ENCODE data around the gene TMEM123. TPM values are rescaled to one million over a fixed set of nuclear protein-coding genes. Genes with fewer than 3 reads are reported as not detected.
"Not testable (repeated sequence)": the region's sequence is repeated elsewhere in the genome, so short reads cannot be mapped to it uniquely, and the experiment has no call there.

The TMEM123 gene
- total and polyA plus RNA-seq, 2 of the 4 experiments (the other 2 are of a cell fraction): 96.9 to 127 TPM

DNA sequence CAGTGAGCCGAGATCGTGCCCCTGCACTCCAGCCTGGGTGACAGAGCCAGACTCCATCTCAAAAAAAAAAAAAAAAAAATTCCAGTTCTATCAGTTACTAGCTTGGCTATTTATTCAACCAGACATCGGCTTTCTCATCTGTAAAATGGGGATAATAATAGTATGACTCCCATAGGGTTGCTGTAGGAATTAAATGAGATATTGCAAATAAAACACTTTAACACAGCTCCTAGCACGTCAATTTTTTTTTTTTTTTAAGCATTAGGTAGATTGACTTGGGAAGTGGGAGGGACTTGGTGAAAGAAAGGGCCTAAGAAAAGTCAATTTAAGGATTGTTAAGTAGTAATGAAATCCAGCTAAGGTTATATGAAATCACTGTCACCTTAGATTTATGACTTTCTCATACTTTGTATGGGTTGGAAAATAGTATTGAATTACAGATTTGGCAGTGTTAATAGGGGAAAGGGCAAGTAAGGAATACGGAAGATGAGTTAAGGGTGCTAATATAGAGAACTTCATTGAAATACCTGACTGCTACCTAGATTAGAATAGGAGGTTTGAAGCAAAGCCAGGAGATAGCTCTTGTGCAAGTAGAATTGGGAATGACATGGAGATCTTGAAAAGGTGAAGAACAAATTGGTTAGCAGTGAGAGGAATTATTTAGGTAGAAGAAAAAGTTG is 76.7 kb downstream of the TMEM123 start:
- ATAC-seq (ENCODE audit: low read depth) (no peak), DNase-seq (no peak)
- H3K18ac ChIP-seq (ENCODE audit: low read depth, low read length): no peak overlapping the region
- H3K27ac ChIP-seq (ENCODE audit: insufficient read depth, low read length): no peak overlapping the region
- H2BK5ac ChIP-seq (ENCODE audit: low read depth, low read length, poor library complexity, severe bottlenecking): no peak overlapping the region
- dilution Hi-C loops (cut with HindIII; ENCODE audit: low sequenced_read_pairs, unreplicated experiment): no loop called here
- H4K91ac ChIP-seq (ENCODE audit: insufficient read depth, low read depth, low read length): no peak overlapping the region
- no peak overlapping the region for H3K9ac ChIP-seq (ENCODE audit: low read depth, low read length)
- H3K9me3 ChIP-seq (ENCODE audit: control insufficient read depth, insufficient read depth, low read length): no peaks in the 10 kb centered on the region
- H3K27me3 ChIP-seq (ENCODE audit: control insufficient read depth, insufficient read depth, low read length): no peaks in the 10 kb centered on the region
- H2AK5ac ChIP-seq (ENCODE audit: low read depth, low read length): no peak overlapping the region
- TF ChIP-seq RFX5 (IDR thresholded peaks at IDR 0.05; ENCODE audit: low read depth, low read length): no peak
- TF ChIP-seq CEBPB (IDR thresholded peaks at IDR 0.05; ENCODE audit: low read depth, low read length): no peak
- no peak for TF ChIP-seq CHD1 (IDR thresholded peaks at IDR 0.05; ENCODE audit: low read depth, low read length)
- TF ChIP-seq RCOR1 (IDR thresholded peaks at IDR 0.05; ENCODE audit: insufficient replicate concordance, low read length): no peak
- H2BK15ac ChIP-seq (ENCODE audit: low read depth, low read length): no peak overlapping the region
- H2AFZ ChIP-seq (replicated peaks; ENCODE audit: low read length, poor library complexity): no peak overlapping the region
- H4K20me1 ChIP-seq (ENCODE audit: insufficient read depth, low read length): peaks cover 14% of the 10 kb centered on the region; the same call in 1 of the 2 replicates
- H3K4me2 ChIP-seq (ENCODE audit: low read depth, low read length): no peak overlapping the region
- H3K4me3 ChIP-seq (ENCODE audit: insufficient read depth, low read depth, low read length): no peak overlapping the region
- no peak overlapping the region for H4K5ac ChIP-seq (ENCODE audit: low read depth, low read length)
- peaks cover 8% of the 10 kb centered on the region for H3K9me1 ChIP-seq (ENCODE audit: insufficient read depth, low read length)
- no peak overlapping the region for H4K8ac ChIP-seq (ENCODE audit: low read depth in 2 of 2, low read length in 2 of 2)
- ChIA-PET POLR2A (ENCODE audit: unreplicated experiment) (interaction anchor here (0.6 kb wide), 1 partner anchor 40 kb away, joined by 4 read pairs; no protein-coding TSS in a partner anchor), CTCF (no interaction called here)
- no TSS peak for BruUV-seq (replicated peaks)
- no peak overlapping the region for H2BK20ac ChIP-seq (ENCODE audit: low read depth, low read length)
- H3K79me1 ChIP-seq (ENCODE audit: low read depth in 1 of 2, low read length in 2 of 2): peaks cover 16 to 42% of the 10 kb centered on the region in 2 experiments
- intact Hi-C loops (cut with micrococcal nuclease): no loop called here
- H2AK9ac ChIP-seq (replicated peaks; ENCODE audit: low read depth, low read length, poor library complexity): no peak overlapping the region
- H3K23ac ChIP-seq (ENCODE audit: low read depth, low read length): no peak overlapping the region
- no peak overlapping the region for H3K56ac ChIP-seq (ENCODE audit: extremely low read depth, insufficient read depth, low read length)
- WGBS, 2 experiments (ENCODE audit: extremely low coverage in 2 of 2, insufficient read length in 1 of 2): no CpG with 5 or more reads among the region's 5 CpGs
- no peak overlapping the region for H2BK120ac ChIP-seq (ENCODE audit: low read depth, low read length)
- H3K4me1 ChIP-seq (ENCODE audit: control insufficient read depth, insufficient read depth, low read length): peaks cover 4% of the 10 kb centered on the region; the same call in 1 of the 2 replicates
- H3K36me3 ChIP-seq (ENCODE audit: control insufficient read depth, insufficient read depth, low read length): peaks cover 25% of the 10 kb centered on the region
- no peak overlapping the region for H3K4ac ChIP-seq (ENCODE audit: low read depth, low read length)
- in situ Hi-C loops (cut with MboI; ENCODE audit: low sequenced_read_pairs): loop anchor here (25.0 kb wide), 1 partner anchor 89 kb away; no protein-coding TSS in a partner anchor
- H3K14ac ChIP-seq (replicated peaks; ENCODE audit: low read depth, low read length): no peak overlapping the region

DNA sequence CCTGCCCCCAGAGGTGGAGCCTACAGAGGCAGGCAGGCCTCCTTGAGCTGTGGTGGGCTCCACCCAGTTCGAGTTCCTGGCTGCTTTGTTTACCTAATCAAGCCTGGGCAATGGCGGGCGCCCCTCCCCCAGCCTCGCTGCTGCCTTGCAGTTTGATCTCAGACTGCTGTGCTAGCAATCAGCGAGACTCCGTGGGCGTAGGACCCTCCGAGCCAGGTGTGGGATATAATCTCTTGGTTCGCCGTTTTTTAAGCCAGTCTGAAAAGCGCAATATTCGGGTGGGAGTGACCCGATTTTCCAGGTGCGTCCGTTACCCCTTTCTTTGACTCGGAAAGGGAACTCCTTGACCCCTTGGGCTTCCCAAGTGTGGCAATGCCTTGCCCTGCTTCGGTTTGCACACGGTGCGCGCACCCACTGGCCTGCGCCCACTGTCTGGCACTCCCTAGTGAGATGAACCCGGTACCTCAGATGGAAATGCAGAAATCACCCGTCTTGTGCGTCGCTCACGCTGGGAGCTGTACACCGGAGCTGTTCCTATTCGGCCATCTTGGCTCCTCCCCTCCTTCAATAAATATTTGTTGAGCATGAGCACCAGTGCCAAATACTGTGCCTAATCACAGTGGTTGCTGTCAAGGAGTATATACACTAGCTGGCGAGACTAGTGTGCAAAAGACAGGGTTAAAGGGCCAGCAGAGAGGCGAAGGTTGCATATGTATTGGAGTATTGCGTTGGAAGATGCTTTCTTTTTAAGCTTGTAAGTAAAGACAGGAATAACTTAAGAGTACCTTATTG is 77.7 kb downstream of the TMEM123 start:
- H3K4ac ChIP-seq (ENCODE audit: low read depth, low read length); intact Hi-C loops (cut with micrococcal nuclease); H3K4me3 ChIP-seq (ENCODE audit: insufficient read depth, low read depth, low read length); H2AK9ac ChIP-seq (replicated peaks; ENCODE audit: low read depth, low read length, poor library complexity); ATAC-seq (ENCODE audit: low read depth); H3K23ac ChIP-seq (ENCODE audit: low read depth, low read length); H4K91ac ChIP-seq (ENCODE audit: insufficient read depth, low read depth, low read length); H3K9me1 ChIP-seq (ENCODE audit: insufficient read depth, low read length); H3K9ac ChIP-seq (ENCODE audit: low read depth, low read length); H3K9me3 ChIP-seq (ENCODE audit: control insufficient read depth, insufficient read depth, low read length); CTCF ChIA-PET; DNase-seq; H2BK15ac ChIP-seq (ENCODE audit: low read depth, low read length); H3K56ac ChIP-seq (ENCODE audit: extremely low read depth, insufficient read depth, low read length); H2AFZ ChIP-seq (replicated peaks; ENCODE audit: low read length, poor library complexity); H3K18ac ChIP-seq (ENCODE audit: low read depth, low read length); POLR2A ChIA-PET (ENCODE audit: unreplicated experiment); H3K4me2 ChIP-seq (ENCODE audit: low read depth, low read length); H2BK120ac ChIP-seq (ENCODE audit: low read depth, low read length); H3K4me1 ChIP-seq (ENCODE audit: control insufficient read depth, insufficient read depth, low read length); H3K27me3 ChIP-seq (ENCODE audit: control insufficient read depth, insufficient read depth, low read length); H3K27ac ChIP-seq (ENCODE audit: insufficient read depth, low read length); H4K8ac ChIP-seq (ENCODE audit: low read depth in 2 of 2, low read length in 2 of 2); dilution Hi-C loops (cut with HindIII; ENCODE audit: low sequenced_read_pairs, unreplicated experiment); BruUV-seq (replicated peaks); H2BK20ac ChIP-seq (ENCODE audit: low read depth, low read length); H2BK5ac ChIP-seq (ENCODE audit: low read depth, low read length, poor library complexity, severe bottlenecking); H4K5ac ChIP-seq (ENCODE audit: low read depth, low read length): not testable (repeated sequence)
- H3K14ac ChIP-seq (replicated peaks; ENCODE audit: low read depth, low read length): 0 out of 2 replicates have a peak overlapping the region, but pooled peaks have one; percentile 58
- 93% methylated on average over 8 of the region's 31 CpGs; no CpG with 5 or more reads in 1 of the 2 experiments for WGBS, 2 experiments (ENCODE audit: extremely low coverage in 2 of 2, insufficient read length in 1 of 2)
- H4K20me1 ChIP-seq (ENCODE audit: insufficient read depth, low read length): peaks cover 14% of the 10 kb centered on the region; the same call in 1 of the 2 replicates
- in situ Hi-C loops (cut with MboI; ENCODE audit: low sequenced_read_pairs): loop anchor here (25.0 kb wide), 1 partner anchor 88 kb away; no protein-coding TSS in a partner anchor
- H2AK5ac ChIP-seq (ENCODE audit: low read depth, low read length): 0 out of 2 replicates have a peak overlapping the region, but pooled peaks have one; percentile 43
- peaks cover 20% of the 10 kb centered on the region for H3K36me3 ChIP-seq (ENCODE audit: control insufficient read depth, insufficient read depth, low read length)
- H3K79me1 ChIP-seq (ENCODE audit: low read depth in 1 of 2, low read length in 2 of 2): peaks cover 16 to 40% of the 10 kb centered on the region in 2 experiments
